Ovary (tissue), 3 donors: ENCODE results near the gene SV2C.

Source experiments
- CTCF ChIP-seq, 3 donors: fragments of 450-650 bp in 2 of 3; fragments of 200-600 bp in 1 of 3; IDR thresholded peaks; one replicate each; pipeline versions ENCODE4 v1.5.1 to v1.8.0; 2016 to 2022; ENCODE audit warnings: antibody characterized with exemption in 3 of 3, mild to moderate bottlenecking in 1 of 3
- POLR2A ChIP-seq: fragments of 450-650 bp; IDR thresholded peaks from one replicate; pipeline ENCODE4 v1.6.1; 2017; ENCODE audit warnings: antibody characterized with exemption, mild to moderate bottlenecking, moderate library complexity
- donor health status: DM: no; HTN: no; CAD: no.

DNA sequence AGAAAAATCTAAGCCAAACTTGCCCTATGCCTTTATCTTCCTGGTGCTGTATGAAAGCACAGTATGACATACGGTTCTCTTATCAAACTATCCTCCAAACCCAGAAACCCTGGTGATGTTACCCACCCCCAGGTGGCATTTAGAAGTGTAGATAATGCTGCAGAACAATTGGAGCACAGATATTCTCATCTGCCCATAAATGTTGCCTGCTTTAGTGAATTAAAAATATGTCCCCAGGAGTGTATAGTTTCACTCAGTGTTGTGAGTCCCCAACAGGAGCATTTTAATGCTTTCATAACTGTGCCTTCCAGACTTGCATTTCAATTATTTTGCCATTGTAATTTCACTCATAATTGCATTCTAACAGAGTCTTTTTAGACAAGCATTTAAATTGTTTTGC, 50.8 kb downstream of the SV2C start:
- TF ChIP-seq CTCF (IDR thresholded peaks at IDR 0.05) (no peak), POLR2A (no peak)
